Activated B cell treated with CpG ODN at 0.5 μM for 24 hours (primary cell): ENCODE results near the gene IGFLR1. TPM values are rescaled to one million over a fixed set of nuclear protein-coding genes. Genes with fewer than 3 reads are reported as not detected.

ENCODE experiments used
- ATAC-seq: fragments of 200-7000 bp; cut with Tn5 transposase; one replicate; pipeline ENCODE4 v1.10.0; 2021; ENCODE audit warnings: low read depth, mild to moderate bottlenecking, moderate library complexity
- CTCF ChIA-PET: fragments of 350-600 bp; sonication (Branson Sonifier 250); formaldehyde crosslinking; loops from one replicate; lab custom pipeline; 2021; ENCODE audit warnings: antibody characterized with exemption; lab: Charles Lee
- POLR2A ChIA-PET: fragments of 350-600 bp; sonication (Branson Sonifier 250); formaldehyde crosslinking; loops from one replicate; lab custom pipeline; 2021; ENCODE audit warnings: antibody characterized with exemption; lab: Charles Lee
- DNase-seq: peaks from one replicate; pipeline ENCODE4 v3.0.0; 2022
- H3K27ac Mint-ChIP-seq: one replicate; pipeline ENCODE4 v1.8.0; 2020; ENCODE audit warnings: mixed read lengths
- H3K27me3 Mint-ChIP-seq: one replicate; pipeline ENCODE4 v1.8.0; 2021; ENCODE audit warnings: mixed read lengths
- H3K36me3 Mint-ChIP-seq: one replicate; pipeline ENCODE4 v1.8.0; 2021; ENCODE audit warnings: low read depth, mixed read lengths
- H3K4me1 Mint-ChIP-seq: one replicate; pipeline ENCODE4 v1.8.0; 2021; ENCODE audit warnings: mixed read lengths
- H3K4me3 Mint-ChIP-seq: one replicate; pipeline ENCODE4 v1.8.0; 2020; ENCODE audit warnings: mild to moderate bottlenecking, mixed read lengths
- H3K9me3 Mint-ChIP-seq: one replicate; pipeline ENCODE4 v1.8.0; 2020; ENCODE audit warnings: mixed read lengths
- CTCF ChIP-seq: fragments of 200-600 bp; IDR thresholded peaks from one replicate; pipeline ENCODE4 v1.8.0; 2022; ENCODE audit warnings: antibody characterized with exemption, mild to moderate bottlenecking
- intact Hi-C: fragments of 100-400 bp; cut with micrococcal nuclease; formaldehyde crosslinking; loops from one replicate; pipeline ENCODE4 v1.15.1; 2024
- total RNA-seq: library from RNA; stranded (reverse); gene quantifications from 2 replicates; pipeline ENCODE4 v1.2.3, GENCODE V29; 2022

The IGFLR1 gene
- total RNA-seq, 1 donor from 2014 or later: 130 TPM

DNA sequence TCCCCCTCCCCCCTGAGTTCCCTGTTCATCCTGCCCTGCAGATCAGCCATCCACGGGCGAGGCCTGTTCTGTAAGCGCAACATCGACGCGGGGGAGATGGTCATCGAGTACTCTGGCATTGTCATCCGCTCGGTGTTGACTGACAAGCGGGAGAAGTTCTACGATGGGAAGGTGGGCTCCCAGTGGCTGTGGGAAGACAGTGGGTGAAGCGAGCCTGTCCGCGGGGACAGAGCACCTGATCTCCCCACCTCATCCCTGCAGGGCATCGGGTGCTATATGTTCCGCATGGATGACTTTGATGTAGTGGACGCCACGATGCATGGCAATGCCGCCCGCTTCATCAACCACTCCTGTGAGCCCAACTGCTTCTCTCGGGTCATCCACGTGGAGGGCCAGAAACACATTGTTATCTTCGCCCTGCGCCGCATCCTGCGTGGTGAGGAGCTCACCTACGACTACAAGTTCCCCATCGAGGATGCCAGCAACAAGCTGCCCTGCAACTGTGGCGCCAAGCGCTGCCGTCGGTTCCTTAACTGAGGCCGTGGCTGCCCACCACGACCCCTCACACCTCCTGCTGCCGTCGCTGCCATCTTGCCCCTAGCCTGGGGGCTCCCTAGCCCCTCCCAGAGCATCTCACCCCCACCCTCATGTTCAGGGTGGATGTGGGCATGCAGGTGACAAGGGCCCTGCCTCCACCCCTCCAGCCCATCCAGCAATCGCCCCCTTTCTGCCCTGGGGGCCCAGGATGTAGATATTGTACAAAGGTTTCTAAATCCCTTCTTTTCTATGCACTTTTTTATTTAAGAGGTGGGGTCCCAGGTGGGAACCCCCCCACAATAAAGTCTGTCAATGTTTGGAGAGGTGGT, 4.0 kb downstream of the IGFLR1 start:
- peaks cover 56% of the 10 kb centered on the region for H3K4me1 Mint-ChIP-seq
- no peaks in the 10 kb centered on the region for H3K9me3 Mint-ChIP-seq
- intact Hi-C loops: no loop called here
- ChIA-PET CTCF (interaction anchor here (1.0 to 1.5 kb wide), 2 partner anchors 10 to 20 kb away, joined by 3 to 5 read pairs; partner anchors contain the start of genes KMT2B and LIN37), POLR2A (interaction anchor here (0.5 to 1.7 kb wide), 4 partner anchors 19 to 67 kb away, joined by 3 to 12 read pairs (median 4); no protein-coding TSS in a partner anchor)
- peak overlapping the region; percentile 31 for H3K27ac Mint-ChIP-seq
- H3K36me3 Mint-ChIP-seq: peaks cover 74% of the 10 kb centered on the region
- ATAC-seq (no peak), DNase-seq (no peak)
- H3K27me3 Mint-ChIP-seq: no peaks in the 10 kb centered on the region
- H3K4me3 Mint-ChIP-seq: no peak overlapping the region
- no peak for TF ChIP-seq CTCF

GRCh38 chr19:35736913-35737886, 5.1 kb downstream of the IGFLR1 start:
- Mint-ChIP-seq H3K9me3 (no peaks in the 10 kb centered on the region), H3K27me3 (no peaks in the 10 kb centered on the region), H3K27ac (peak overlapping the region; percentile 62), H3K4me1 (peaks cover 47% of the 10 kb centered on the region), H3K36me3 (peaks cover 71% of the 10 kb centered on the region), H3K4me3 (no peak overlapping the region)
- CTCF ChIA-PET: interaction anchor here (1.0 to 1.5 kb wide), 2 partner anchors 11 to 19 kb away, joined by 3 to 5 read pairs; partner anchors contain the start of genes KMT2B and LIN37
- no peak for DNase-seq
- intact Hi-C loops: no loop called here
- ATAC-seq: no peak
- POLR2A ChIA-PET: interaction anchor here (0.5 to 1.7 kb wide), 5 partner anchors 11 to 66 kb away, joined by 3 to 12 read pairs (median 4); partner anchors contain the start of gene LIN37
- TF ChIP-seq CTCF: no peak

DNA sequence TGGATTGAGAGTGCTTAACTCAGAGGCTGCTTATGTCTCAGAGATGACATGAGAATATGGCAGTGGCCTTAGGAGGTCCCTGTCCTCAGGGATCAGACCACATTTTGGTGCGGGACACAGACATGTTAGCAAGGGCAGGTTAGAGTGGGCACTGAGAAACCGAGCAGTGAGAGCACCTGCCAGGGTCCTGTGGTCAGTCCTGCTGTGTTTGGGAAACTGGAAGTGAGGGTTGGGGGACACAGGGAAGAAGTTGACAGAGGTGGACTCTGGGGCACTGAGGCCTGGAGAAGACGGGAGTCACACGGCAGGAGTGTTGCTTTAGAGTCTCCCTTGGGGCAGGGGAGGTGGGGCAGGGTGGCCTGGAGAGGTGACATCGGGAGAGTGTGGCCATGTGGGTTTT, 7.4 kb downstream of the IGFLR1 start:
- Mint-ChIP-seq H3K27me3 (no peaks in the 10 kb centered on the region), H3K4me1 (peaks cover 33% of the 10 kb centered on the region), H3K27ac (no peak overlapping the region), H3K9me3 (no peaks in the 10 kb centered on the region), H3K4me3 (no peak overlapping the region), H3K36me3 (peaks cover 80% of the 10 kb centered on the region)
- DNase-seq: no peak
- ChIA-PET POLR2A (interaction anchor here (0.6 kb wide), 1 partner anchor 166 kb away, joined by 7 read pairs; no protein-coding TSS in a partner anchor), CTCF (no interaction called here)
- no peak for ATAC-seq
- no peak for TF ChIP-seq CTCF
- intact Hi-C loops: no loop called here

DNA sequence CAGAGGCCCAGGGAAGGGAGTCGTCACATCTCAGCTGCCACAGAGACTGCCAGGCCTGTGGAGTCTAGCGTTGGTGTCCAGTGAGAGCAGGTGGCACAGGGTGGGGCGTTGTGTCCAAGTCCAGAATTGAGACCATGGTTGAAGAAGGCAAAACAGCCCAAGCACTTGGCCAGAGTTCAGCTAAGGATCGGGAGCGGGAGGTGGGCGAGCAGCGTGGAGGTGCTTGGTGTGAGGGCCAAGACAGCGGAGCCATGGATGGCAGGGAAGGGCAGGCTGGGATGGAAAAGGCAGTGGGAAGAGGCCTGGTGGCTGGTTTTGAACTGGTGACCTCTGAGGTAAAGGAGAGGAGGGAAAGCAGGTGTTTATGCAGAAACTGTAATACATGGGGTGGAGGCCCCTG, 8.0 kb downstream of the IGFLR1 start:
- no peak for TF ChIP-seq CTCF
- CTCF ChIA-PET: no interaction called here
- DNase-seq (no peak), ATAC-seq (no peak)
- Mint-ChIP-seq H3K27me3 (no peaks in the 10 kb centered on the region), H3K4me1 (peaks cover 28% of the 10 kb centered on the region), H3K4me3 (no peak overlapping the region), H3K36me3 (peaks cover 83% of the 10 kb centered on the region), H3K27ac (peak overlapping the region; percentile 61), H3K9me3 (no peaks in the 10 kb centered on the region)
- intact Hi-C loops: no loop called here
- POLR2A ChIA-PET: interaction anchor here (1.3 kb wide), 1 partner anchor 13 kb away, joined by 3 read pairs; the partner anchor contains the start of gene LIN37
